SK-N-SH (cell line): ENCODE measurements around the gene NRM. TPM values are rescaled to one million over a fixed set of nuclear protein-coding genes. Genes with fewer than 3 reads are reported as not detected.

Experiments used
- CTCF ChIA-PET: fragments of 300-600, 350-600 bp; formaldehyde crosslinking; extraction: SDS; loops from one replicate; lab custom pipeline; 2021; lab: Yijun Ruan, JAX
- POLR2A ChIA-PET: fragments of 350-600 bp; sonication (Branson Sonifier 250); formaldehyde crosslinking; extraction: SDS; loops from one replicate; lab custom pipeline; 2020; ENCODE audit warnings: antibody characterized with exemption, inconsistent platforms; lab: Yijun Ruan, JAX
- DNase-seq: peaks from one replicate; pipeline ENCODE4 v3.0.0; 2012
- H2AFZ ChIP-seq: fragments of 200-600 bp; sonication (generic); 2 replicates; pipeline ENCODE4 v1.8.1; 2016; ENCODE audit warnings: antibody characterized with exemption, mild to moderate bottlenecking, low read depth
- H3F3A ChIP-seq: fragments of 200-600 bp; sonication (generic); replicated peaks from 2 replicates; pipeline ENCODE3; 2016; ENCODE audit warnings: antibody characterized with exemption, mild to moderate bottlenecking; ENCODE audit not compliant: insufficient read depth
- H3K27ac ChIP-seq, 2 experiments: fragments of 200-500 bp in 1 of 2; fragments of 200-600 bp in 1 of 2; sonication (Bioruptor generic) in 1 of 2; sonication (generic), shearing (Covaris generic) in 1 of 2; 2 replicates each; pipeline versions ENCODE4 v1.5.1 to v1.6.1; 2014 to 2016; ENCODE audit warnings: low read depth in 2 of 2, inconsistent platforms in 1 of 2, low read length in 1 of 2, mild to moderate bottlenecking in 1 of 2, mixed read lengths in 1 of 2
- H3K27me3 ChIP-seq: fragments of 200-600 bp; sonication (generic), shearing (Covaris generic); 2 replicates; pipeline ENCODE4 v1.6.1; 2016; ENCODE audit warnings: mixed run types; ENCODE audit not compliant: insufficient read depth
- H3K36me3 ChIP-seq, 2 experiments: fragments of 200-500 bp in 1 of 2; fragments of 200-600 bp in 1 of 2; sonication (Bioruptor generic) in 1 of 2; sonication (generic) in 1 of 2; replicated peaks in 1 of 2; 2 replicates each; pipeline versions ENCODE3 to v1.5.1; 2014 to 2016; ENCODE audit warnings: low read length in 1 of 2, mild to moderate bottlenecking in 1 of 2; ENCODE audit not compliant: insufficient read depth in 2 of 2, control insufficient read depth in 1 of 2
- H3K4me1 ChIP-seq, 2 experiments: fragments of 200-500 bp in 1 of 2; fragments of 200-600 bp in 1 of 2; sonication (Bioruptor generic) in 1 of 2; sonication (generic), shearing (Covaris generic) in 1 of 2; 2 replicates each; pipeline versions ENCODE4 v1.5.1 to v1.6.1; 2014 to 2016; ENCODE audit warnings: low read depth in 1 of 2, low read length in 1 of 2, mixed run types in 1 of 2; ENCODE audit not compliant: insufficient read depth in 2 of 2, control insufficient read depth in 1 of 2
- H3K4me2 ChIP-seq: fragments of 200-600 bp; sonication (generic), shearing (Covaris generic); 2 replicates; pipeline ENCODE4 v1.6.1; 2017; ENCODE audit warnings: mixed run types
- H3K4me3 ChIP-seq, 2 experiments: fragments of 200-500 bp in 1 of 2; fragments of 200-600 bp in 1 of 2; sonication (Bioruptor generic) in 1 of 2; sonication (generic), shearing (Covaris generic) in 1 of 2; 2 replicates each; pipeline versions ENCODE4 v1.5.1 to v1.8.1; 2014 to 2016; ENCODE audit warnings: low read depth in 2 of 2, inconsistent platforms in 1 of 2, low read length in 1 of 2, mild to moderate bottlenecking in 1 of 2, mixed read lengths in 1 of 2, moderate library complexity in 1 of 2
- H3K79me2 ChIP-seq: fragments of 200-600 bp; sonication (generic); 2 replicates; pipeline ENCODE4 v1.8.1; 2017; ENCODE audit warnings: mild to moderate bottlenecking; ENCODE audit not compliant: insufficient read depth
- H3K9ac ChIP-seq: fragments of 200-600 bp; sonication (generic); 2 replicates; pipeline ENCODE4 v1.6.1; 2017; ENCODE audit warnings: mixed run types
- H3K9me2 ChIP-seq: fragments of 200-600 bp; sonication (generic); 2 replicates; pipeline ENCODE4 v1.6.1; 2017; ENCODE audit warnings: mixed run types
- H3K9me3 ChIP-seq: fragments of 200-600 bp; sonication (generic); 2 replicates; pipeline ENCODE4 v1.6.1; 2017; ENCODE audit warnings: mixed run types, mild to moderate bottlenecking, moderate library complexity
- H4K20me1 ChIP-seq: fragments of 200-600 bp; sonication (generic); 2 replicates; pipeline ENCODE4 v1.6.1; 2017; ENCODE audit warnings: mild to moderate bottlenecking, mixed run types; ENCODE audit not compliant: insufficient read depth
- CHD2 ChIP-seq: fragments of 150-350 bp; IDR thresholded peaks from 2 replicates; pipeline ENCODE4 v1.6.1; 2018; ENCODE audit warnings: low read length; ENCODE audit not compliant: partially characterized antibody
- ELF1 ChIP-seq: IDR thresholded peaks from 2 replicates; pipeline ENCODE4 v1.4.0; 2012
- FOSL2 ChIP-seq: IDR thresholded peaks from 2 replicates; pipeline ENCODE4 v1.4.0; 2012; ENCODE audit warnings: low read depth, mild to moderate bottlenecking, moderate library complexity, borderline replicate concordance
- FOXM1 ChIP-seq: IDR thresholded peaks from 2 replicates; pipeline ENCODE4 v1.4.0; 2012; ENCODE audit warnings: low read depth, mild to moderate bottlenecking
- GABPA ChIP-seq: IDR thresholded peaks from 2 replicates; pipeline ENCODE4 v1.4.0; 2012; ENCODE audit warnings: low read depth, mild to moderate bottlenecking
- MEF2A ChIP-seq: IDR thresholded peaks from 2 replicates; pipeline ENCODE4 v1.4.0; 2012; ENCODE audit warnings: low read depth, borderline replicate concordance
- MXI1 ChIP-seq: IDR thresholded peaks from 2 replicates; pipeline ENCODE4 v1.6.1; 2012; ENCODE audit warnings: mild to moderate bottlenecking, low read depth, low read length, improper control_type of control experiment
- RFX5 ChIP-seq: IDR thresholded peaks from 2 replicates; pipeline ENCODE4 v1.6.1; 2012; ENCODE audit warnings: mild to moderate bottlenecking, improper control_type of control experiment, low read length
- TAF1 ChIP-seq: IDR thresholded peaks from 2 replicates; pipeline ENCODE4 v1.6.1; 2012; ENCODE audit warnings: low read depth, mild to moderate bottlenecking, low read length, moderate library complexity, borderline replicate concordance
- ZBTB33 ChIP-seq: IDR thresholded peaks from 2 replicates; pipeline ENCODE4 v1.4.0; 2012; ENCODE audit warnings: low read depth, borderline replicate concordance
- WGBS: methylation state at CpG from one replicate; pipeline ENCODE4 v1.1.6; 2017; ENCODE audit warnings: low lambda C conversion rate; 5-methylcytosine and 5-hydroxymethylcytosine counted together
- polyA plus RNA-seq, 3 experiments: library from polyadenylated mRNA; depleted of rRNA; stranded (reverse); fragments of >200 nt; gene quantifications; 2 replicates each; pipeline ENCODE4 v1.2.3, GENCODE V29; 2012

NRM gene
- polyA plus RNA-seq, 1 of the 3 experiments (the other 2 are of a cell fraction), result 26.8 TPM

GRCh38 chr6:30683980-30684338 is 6.8 kb downstream of the NRM start (continued):
- no peak for TF ChIP-seq MXI1

GRCh38 chr6:30683183-30683979 is 7.4 kb downstream of the NRM start:
- Histone ChIP-seq H3K27me3 (no peaks in the 10 kb centered on the region), H3K36me3 (peaks cover 7 to 29% of the 10 kb centered on the region in 2 experiments), H3K27ac (peak overlapping the region; percentile 93 to 97), H3K4me2 (peak overlapping the region; percentile 98), H3F3A (peaks cover 30% of the 10 kb centered on the region), H3K79me2 (peaks cover 100% of the 10 kb centered on the region), H4K20me1 (peaks cover 33% of the 10 kb centered on the region), H3K4me3 (peak overlapping the region; percentile 74 to 77), H3K9me2 (no peaks in the 10 kb centered on the region), H3K4me1 (peaks cover 17 to 64% of the 10 kb centered on the region in 2 experiments; a peak in 3 of 4 replicates), H3K9me3 (no peaks in the 10 kb centered on the region), H2AFZ (no peak overlapping the region), H3K9ac (peak overlapping the region; percentile 97)
- TF ChIP-seq MEF2A (no peak), MXI1 (no peak), FOXM1 (no peak), FOSL2 (no peak), CHD2 (no peak), GABPA (no peak), ZBTB33 (no peak), ELF1 (no peak), TAF1 (no peak), RFX5 (no peak)
- ChIA-PET CTCF (interaction anchor here (1.2 to 29.8 kb wide), 2 partner anchors 11 to 39 kb away, joined by 4 to 838 read pairs; partner anchors contain the start of genes DHX16, FLOT1, MDC1 and TUBB), POLR2A (interaction anchor here (0.6 to 1.4 kb wide), 4 partner anchors 34 to 218 kb away, joined by 4 read pairs; partner anchors contain the start of gene MDC1)
- no peak for DNase-seq
- 8% methylated on average over 7 of the region's 7 CpGs for WGBS
